K562 (cell line): ENCODE results near the gene KLRF2. TPM values are rescaled to one million over a fixed set of nuclear protein-coding genes. Genes with fewer than 3 reads are reported as not detected.
A peak's percentile ranks its signal among the peaks of the same experiment; 100 is the strongest.

Experiments used
- ATAC-seq: fragments of 200-7000 bp; cut with Tn5 transposase; 3 replicates; pipeline ENCODE4 v1.9.1; 2020; ENCODE audit warnings: moderate library complexity
- BruUV-seq: library from RNA; stranded (reverse); fragments of 400-500 nt; replicated peaks from 2 replicates; lab custom pipeline; 2021; lab: Mats Ljungman, UMichigan
- CTCF ChIA-PET: fragments of 300-600 bp; formaldehyde crosslinking; extraction: SDS; loops from one replicate; lab custom pipeline; 2021; ENCODE audit warnings: low intra/inter-chr PET ratio; lab: Yijun Ruan, JAX
- POLR2A ChIA-PET: fragments of 300-600, 350-650 bp; sonication (Branson Sonifier 250); formaldehyde crosslinking; extraction: SDS; loops from one replicate; lab custom pipeline; 2021; ENCODE audit warnings: antibody characterized with exemption, inconsistent platforms; lab: Yijun Ruan, JAX
- DNase-seq, 4 experiments: peaks; one replicate each; pipeline versions ENCODE4 v3.0.0 to v3.0.0-alpha.2; 2011 to 2018; ENCODE audit warnings: low spot score in 3 of 4, mixed read lengths in 3 of 4; ENCODE audit errors: extremely low read depth in 1 of 4
- FAIRE-seq: peaks from 2 replicates; lab custom pipeline; 2011; peaks lifted over from hg19 to GRCh38; lab: Jason Lieb, UNC
- H2AFZ ChIP-seq: 2 replicates; pipeline ENCODE4 v1.6.0; 2011; ENCODE audit warnings: low read depth, low read length, control low read depth, inconsistent platforms
- H3K27ac ChIP-seq: fragments of 200-600 bp; 3 replicates; pipeline ENCODE4 v1.8.0; 2011; ENCODE audit warnings: low read depth, mild to moderate bottlenecking, control low read depth, inconsistent platforms, low read length, moderate library complexity, mixed read lengths; ENCODE audit errors: extremely low read depth
- H3K27me3 ChIP-seq, 2 experiments: fragments of 300-600 bp in 1 of 2; 2 replicates in 1 of 2; 3 replicates in 1 of 2; pipeline versions ENCODE4 v1.6.0 to v1.8.0; 2011; ENCODE audit warnings: inconsistent platforms in 2 of 2, low read length in 2 of 2, mild to moderate bottlenecking in 1 of 2, mixed read lengths in 1 of 2, moderate library complexity in 1 of 2; ENCODE audit not compliant: control insufficient read depth in 2 of 2, insufficient read depth in 2 of 2
- H3K36me3 ChIP-seq: fragments of 300-600 bp; 3 replicates; pipeline ENCODE4 v1.8.0; 2011; ENCODE audit warnings: mild to moderate bottlenecking, low read length, inconsistent platforms; ENCODE audit not compliant: control insufficient read depth, insufficient read depth
- H3K4me1 ChIP-seq, 2 experiments: fragments of 200-600 bp in 1 of 2; replicated peaks in 1 of 2; 2 replicates in 1 of 2; 3 replicates in 1 of 2; pipeline versions ENCODE4 v1.5.1 to v1.8.0; 2011; ENCODE audit warnings: inconsistent platforms in 2 of 2, low read length in 2 of 2, mild to moderate bottlenecking in 1 of 2, mixed read lengths in 1 of 2, moderate library complexity in 1 of 2; ENCODE audit not compliant: control insufficient read depth in 2 of 2, insufficient read depth in 2 of 2
- H3K4me2 ChIP-seq: 2 replicates; pipeline ENCODE4 v1.6.1; 2011; ENCODE audit warnings: low read length, control low read depth, inconsistent platforms, mixed read lengths; ENCODE audit not compliant: insufficient read depth
- H3K4me3 ChIP-seq: fragments of 200-600 bp; sonication (generic), shearing (Covaris generic); 2 replicates; pipeline ENCODE4 v1.5.1; 2016; ENCODE audit warnings: control low read depth, inconsistent platforms
- H3K79me2 ChIP-seq: fragments of 200-600 bp; 3 replicates; pipeline ENCODE4 v1.8.0; 2011; ENCODE audit warnings: low read length, inconsistent platforms; ENCODE audit not compliant: control insufficient read depth, insufficient read depth
- H3K9ac ChIP-seq, 2 experiments: 2 replicates each; pipeline versions ENCODE4 v1.6.0 to v1.6.1; 2011; ENCODE audit warnings: low read depth in 2 of 2, low read length in 2 of 2, control low read depth in 1 of 2, inconsistent platforms in 1 of 2, mild to moderate bottlenecking in 1 of 2, mixed read lengths in 1 of 2; ENCODE audit not compliant: insufficient read depth in 1 of 2
- H3K9me1 ChIP-seq: one replicate; pipeline ENCODE4 v1.6.0; 2011; ENCODE audit warnings: inconsistent platforms, mild to moderate bottlenecking, low read length, moderate library complexity; ENCODE audit not compliant: control insufficient read depth, insufficient read depth
- H3K9me3 ChIP-seq: replicated peaks from 2 replicates; pipeline ENCODE4 v1.5.1; 2011; ENCODE audit warnings: low read depth, low read length, inconsistent platforms; ENCODE audit not compliant: control insufficient read depth, insufficient read depth
- H4K20me1 ChIP-seq: replicated peaks from 2 replicates; pipeline ENCODE4 v1.6.1; 2011; ENCODE audit warnings: low read length, inconsistent platforms, mixed read lengths; ENCODE audit not compliant: control insufficient read depth, insufficient read depth
- ADNP ChIP-seq: fragments of 200-800 bp; sonication (Bioruptor generic); IDR thresholded peaks from 2 replicates; pipeline ENCODE4 v1.6.1; 2016; ENCODE audit warnings: missing genetic modification characterization, missing compliant biosample characterization
- ATF1 ChIP-seq, 2 experiments: fragments of 450-650 bp in 1 of 2; IDR thresholded peaks; 2 replicates each; pipeline ENCODE4 v1.6.1; 2016; ENCODE audit warnings: missing compliant biosample characterization in 1 of 2, missing genetic modification characterization in 1 of 2
- BACH1 ChIP-seq: fragments of 200-800 bp; sonication (Bioruptor generic); IDR thresholded peaks from 2 replicates; pipeline ENCODE4 v1.6.1; 2016; ENCODE audit warnings: missing genetic modification characterization, missing compliant biosample characterization
- BCOR ChIP-seq: fragments of 450-650 bp; IDR thresholded peaks from 2 replicates; pipeline ENCODE4 v1.6.1; 2016
- C11orf30 ChIP-seq: fragments of 450-650 bp; IDR thresholded peaks from 2 replicates; pipeline ENCODE4 v1.6.1; 2016; ENCODE audit warnings: low read depth, mild to moderate bottlenecking
- CHD1 ChIP-seq: fragments of 200-600 bp; sonication (generic); IDR thresholded peaks from one replicate; pipeline ENCODE4 v1.6.1; 2012; ENCODE audit warnings: mild to moderate bottlenecking, moderate library complexity, low read length, inconsistent platforms
- E2F3 ChIP-seq: fragments of 250-450 bp; sonication (Bioruptor Pico); IDR thresholded peaks from 2 replicates; pipeline ENCODE4 v1.4.0; 2020; ENCODE audit warnings: mild to moderate bottlenecking
- KLF6 ChIP-seq: fragments of 250-450 bp; sonication (Bioruptor Pico); IDR thresholded peaks from 2 replicates; pipeline ENCODE4 v1.4.0; 2020; ENCODE audit warnings: mild to moderate bottlenecking, moderate library complexity, borderline replicate concordance
- MYC ChIP-seq, 2 experiments: fragments of 250-450 bp in 1 of 2; sonication (Bioruptor Pico) in 1 of 2; IDR thresholded peaks; 2 replicates each; pipeline versions ENCODE4 v1.5.1 to v1.6.1; 2012 to 2021; ENCODE audit warnings: low read depth in 2 of 2, borderline replicate concordance in 1 of 2, improper control_type of control experiment in 1 of 2, low read length in 1 of 2, mild to moderate bottlenecking in 1 of 2, moderate library complexity in 1 of 2
- NFIX ChIP-seq: fragments of 250-450 bp; sonication (Bioruptor Pico); IDR thresholded peaks from 2 replicates; pipeline ENCODE4 v1.4.0; 2020; ENCODE audit warnings: low read depth, mild to moderate bottlenecking, moderate library complexity
- PTTG1 ChIP-seq: fragments of 450-650 bp; IDR thresholded peaks from 2 replicates; pipeline ENCODE4 v1.6.1; 2016; ENCODE audit warnings: low read depth, mild to moderate bottlenecking, missing genetic modification characterization, missing compliant biosample characterization
- SMAD1 ChIP-seq: fragments of 150-350 bp; IDR thresholded peaks from 2 replicates; pipeline ENCODE4 v1.6.1; 2014; ENCODE audit warnings: low read length, low read depth; ENCODE audit not compliant: partially characterized antibody
- TCF15 ChIP-seq: fragments of 250-450 bp; sonication (Bioruptor Pico); IDR thresholded peaks from 2 replicates; pipeline ENCODE4 v1.8.0; 2022; ENCODE audit warnings: moderate library complexity, mild to moderate bottlenecking, inconsistent platforms
- TEAD1 ChIP-seq, 2 experiments: fragments of 450-650 bp in 1 of 2; sonication (generic) in 1 of 2; formaldehyde crosslinking; IDR thresholded peaks; 2 replicates each; pipeline versions ENCODE4 v1.4.0 to v1.8.0; 2020 to 2022; ENCODE audit warnings: mild to moderate bottlenecking in 2 of 2, missing genetic modification reagents in 1 of 2
- ZMIZ1 ChIP-seq, 2 experiments: fragments of 150-350 bp in 1 of 2; IDR thresholded peaks; 2 replicates each; pipeline ENCODE4 v1.6.1; 2012 to 2016; ENCODE audit warnings: low read depth in 2 of 2, low read length in 2 of 2, mild to moderate bottlenecking in 1 of 2, moderate library complexity in 1 of 2
- ZNF212 ChIP-seq: fragments of 450-650 bp; formaldehyde crosslinking; IDR thresholded peaks from 2 replicates; pipeline ENCODE4 v1.4.0; 2020; ENCODE audit warnings: mild to moderate bottlenecking
- ZNF778 ChIP-seq: fragments of 450-650 bp; formaldehyde crosslinking; IDR thresholded peaks from 2 replicates; pipeline ENCODE4 v1.4.0; 2020; ENCODE audit warnings: mild to moderate bottlenecking, moderate library complexity
- WGBS: fragments of 100-300 bp; shearing (Covaris generic); methylation state at CpG from one replicate; pipeline ENCODE4 v1.1.6; 2016; ENCODE audit warnings: low coverage, mixed read lengths; ENCODE audit not compliant: insufficient coverage; ENCODE audit errors: missing lambda C conversion rate; 5-methylcytosine and 5-hydroxymethylcytosine counted together
- in situ Hi-C: fragments of 300-500 bp; cut with MboI; formaldehyde crosslinking; loops from 4 replicates; pipeline ENCODE4 v1.15.0; 2018; ENCODE audit warnings: inconsistent platforms, mixed read lengths
- intact Hi-C: fragments of 100-400 bp; cut with micrococcal nuclease; formaldehyde crosslinking; loops from 2 replicates; pipeline ENCODE4 v1.14.2; 2022
- polyA plus RNA-seq, 8 experiments: library from polyadenylated mRNA; depleted of rRNA in 4 of 8; stranded (reverse) in 5 of 8; unstranded in 3 of 8; fragments of >200 nt; fragmentation: Nextera tagmentation in 2 of 8; fragmentation: Illumina TruSeq in 1 of 8; extraction: Ambion mirVana in 2 of 8; extraction: Trizol in 1 of 8; gene quantifications; 2 replicates each; pipeline versions ENCODE4 v1.2.1 to v1.2.3, GENCODE V29; 2011 to 2014; ENCODE audit warnings: inconsistent platforms in 1 of 8, missing spikeins in 1 of 8
- total RNA-seq, 7 experiments: library from RNA; depleted of rRNA in 6 of 7; stranded (reverse); fragments of >200 nt in 6 of 7; fragmentation: Illumina TruSeq in 2 of 7; extraction: Trizol in 2 of 7; gene quantifications; 2 replicates each; pipeline versions ENCODE4 v1.2.1 to v1.2.3, GENCODE V29; 2011 to 2021; ENCODE audit warnings: low replicate concordance in 1 of 7
- TF ChIP-seq, protein P1 (sequence below): sonication (generic); IDR thresholded peaks from 2 replicates; pipeline ENCODE4 v1.6.1; 2016
- TF ChIP-seq, protein P2 (sequence below): fragments of 250-450 bp; sonication (Bioruptor Pico); IDR thresholded peaks from 2 replicates; pipeline ENCODE4 v1.8.0; 2021; ENCODE audit warnings: moderate library complexity, mild to moderate bottlenecking, inconsistent platforms

KLRF2 gene
- total and polyA plus RNA-seq, 9 of the 15 experiments (the other 6 are each of a cell fraction or from before 2014, with no cell fraction given): not detected

- no peaks in the 10 kb centered on the region; a peak in 1 of 5 replicates for H3K4me1 ChIP-seq
- no peak for FAIRE-seq
- TF ChIP-seq ATF1 (CRISPR knock-in tag; IDR thresholded peaks at IDR 0.05) (no peak), ATF1 (tag; IDR thresholded peaks at IDR 0.05) (no peak), ZMIZ1 (IDR thresholded peaks at IDR 0.05; ENCODE audit: low read depth in 2 of 2, low read length in 2 of 2) (no peak), C11orf30 (peak; percentile 30; the same call in 1 of the 2 replicates), TEAD1 (CRISPR knock-in tag; IDR thresholded peaks at IDR 0.05) (no peak), MYC (IDR thresholded peaks at IDR 0.05; ENCODE audit: low read depth, low read length) (no peak), MYC (CRISPR knock-in tag; IDR thresholded peaks at IDR 0.05; ENCODE audit: borderline replicate concordance, low read depth) (no peak), PTTG1 (tag) (no peak), E2F3 (CRISPR knock-in tag) (no peak), BACH1 (tag) (no peak), ADNP (tag) (no peak), BCOR (no peak), ZNF212 (no peak), NFIX (CRISPR knock-in tag) (no peak), TCF15 (CRISPR knock-in tag) (no peak), ZNF778 (CRISPR knock-in tag) (no peak), CHD1 (no peak), SMAD1 (no peak), KLF6 (CRISPR knock-in tag) (no peak)
- TF ChIP-seq, protein P1, sequence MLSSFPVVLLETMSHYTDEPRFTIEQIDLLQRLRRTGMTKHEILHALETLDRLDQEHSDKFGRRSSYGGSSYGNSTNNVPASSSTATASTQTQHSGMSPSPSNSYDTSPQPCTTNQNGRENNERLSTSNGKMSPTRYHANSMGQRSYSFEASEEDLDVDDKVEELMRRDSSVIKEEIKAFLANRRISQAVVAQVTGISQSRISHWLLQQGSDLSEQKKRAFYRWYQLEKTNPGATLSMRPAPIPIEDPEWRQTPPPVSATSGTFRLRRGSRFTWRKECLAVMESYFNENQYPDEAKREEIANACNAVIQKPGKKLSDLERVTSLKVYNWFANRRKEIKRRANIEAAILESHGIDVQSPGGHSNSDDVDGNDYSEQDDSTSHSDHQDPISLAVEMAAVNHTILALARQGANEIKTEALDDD: no peak
- TF ChIP-seq, protein P2, sequence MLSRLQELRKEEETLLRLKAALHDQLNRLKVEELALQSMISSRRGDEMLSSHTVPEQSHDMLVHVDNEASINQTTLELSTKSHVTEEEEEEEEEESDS (CRISPR knock-in tag): no peak
These were observed 14.4 kb upstream of the KLRF2 start for GRCh38 chr12:9866860-9867269.

More at GRCh38 chr12:9866860-9867269, 14.4 kb upstream of the KLRF2 start:
- Histone ChIP-seq H3K4me3 (peak overlapping the region; percentile 20; the same call in 1 of the 2 replicates), H4K20me1 (no peaks in the 10 kb centered on the region), H3K79me2 (no peaks in the 10 kb centered on the region), H3K4me2 (peak overlapping the region; percentile 63), H3K36me3 (no peaks in the 10 kb centered on the region), H2AFZ (peak overlapping the region; percentile 64), H3K27ac (peak overlapping the region; percentile 58), H3K9me1 (no peaks in the 10 kb centered on the region), H3K9me3 (no peaks in the 10 kb centered on the region), H3K27me3 (no peaks in the 10 kb centered on the region), H3K9ac (peak overlapping the region in 1 of 2 experiments; percentile 57; a peak in 2 of 4 replicates)
- 6% methylated on average over 4 of the region's 4 CpGs for WGBS
- CTCF ChIA-PET: no interaction called here
- in situ Hi-C loops (no loop called here), intact Hi-C loops (no loop called here)
- POLR2A ChIA-PET: interaction anchor here (0.6 to 1.5 kb wide), 3 partner anchors 9 to 839 kb away, joined by 3 to 4 read pairs (median 3); no protein-coding TSS in a partner anchor
- TSS peak; percentile 27 for BruUV-seq
- DNase-seq: no peak
- peak; percentile 54 for ATAC-seq
